ENCODE measurements around the gene UTP18.
A peak's percentile ranks its signal among the peaks of the same experiment; 100 is the strongest.
"Not testable (repeated sequence)": the region's sequence is repeated elsewhere in the genome, so short reads cannot be mapped to it uniquely, and the experiment has no call there.

The UTP18 gene
- total RNA-seq = 57.9 to 102 (median 77.8) reads per million in 4 experiments

DNA sequence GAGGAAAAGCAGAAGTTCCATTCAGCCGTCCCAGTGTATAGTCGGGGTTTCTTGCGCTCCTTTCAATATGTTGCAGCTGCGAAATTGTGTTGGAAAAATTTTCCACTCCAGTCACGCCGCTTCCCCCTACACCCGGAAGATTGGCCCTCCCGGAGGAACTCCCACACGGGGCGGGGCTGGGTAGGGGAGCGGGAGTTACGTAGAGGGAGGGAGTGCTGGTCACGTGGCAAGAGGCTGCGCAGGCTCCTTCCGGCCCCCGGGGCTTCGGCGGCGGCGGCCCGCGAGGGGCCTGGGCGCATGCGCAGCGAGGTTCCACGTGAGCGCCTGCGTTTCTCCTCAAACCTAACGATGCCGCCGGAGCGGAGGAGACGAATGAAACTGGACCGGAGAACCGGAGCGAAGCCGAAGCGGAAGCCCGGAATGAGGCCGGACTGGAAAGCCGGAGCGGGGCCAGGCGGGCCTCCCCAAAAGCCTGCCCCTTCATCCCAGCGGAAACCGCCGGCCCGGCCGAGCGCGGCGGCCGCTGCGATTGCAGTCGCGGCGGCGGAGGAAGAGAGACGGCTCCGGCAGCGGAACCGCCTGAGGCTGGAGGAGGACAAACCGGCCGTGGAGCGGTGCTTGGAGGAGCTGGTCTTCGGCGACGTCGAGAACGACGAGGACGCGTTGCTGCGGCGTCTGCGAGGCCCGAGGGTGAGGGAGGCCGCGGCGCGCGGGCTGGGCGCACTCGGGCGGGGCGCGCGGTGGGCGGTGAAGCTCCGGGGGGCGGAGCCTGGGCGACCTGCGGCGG, at the start of gene UTP18:
Gene UTP18, plus strand, starts transcription at position 310 of the 787 bp plus-strand sequence. Its CDS starts 39 bp downstream, at position 349.
- DNase-seq = peak; percentile 94

DNA sequence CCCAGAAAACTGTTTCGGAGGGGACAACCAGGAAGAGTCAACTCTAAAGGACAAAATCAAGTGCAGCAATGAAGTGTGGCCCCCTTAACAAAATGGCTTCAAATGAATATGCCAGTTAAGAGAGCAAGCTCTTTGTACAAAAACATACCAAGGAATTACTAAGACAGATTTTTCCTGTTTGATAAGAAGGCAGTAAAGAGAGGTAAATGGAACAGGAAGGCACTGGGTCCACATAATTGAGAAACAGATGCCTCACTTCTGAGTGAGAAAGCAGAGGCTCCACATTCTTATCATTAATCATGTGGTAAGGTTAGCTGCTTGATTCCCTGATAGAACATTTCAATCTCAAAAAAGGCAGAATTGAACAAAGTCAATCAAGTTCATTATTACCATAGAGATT, 45.4 kb upstream of the UTP18 start:
- DNase-seq = no peak

DNA sequence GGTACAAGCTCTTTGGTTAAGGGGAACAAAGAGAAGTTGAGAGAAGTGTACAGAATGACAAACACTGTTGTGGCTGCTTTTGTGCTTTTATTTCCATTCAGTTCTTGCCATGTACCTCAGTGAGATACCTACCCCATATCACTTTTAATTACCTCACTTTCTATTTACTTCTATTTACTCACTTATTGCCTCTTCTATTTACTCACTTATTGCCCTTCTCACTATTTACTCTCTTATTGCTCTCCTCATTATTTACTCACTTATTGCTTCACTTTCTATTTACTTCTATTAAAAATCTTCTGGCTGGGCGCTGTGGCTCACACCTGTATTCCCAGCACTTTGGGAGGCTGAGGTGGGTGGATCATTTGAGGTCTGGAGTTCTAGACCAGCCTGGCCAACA, 42.4 kb upstream of the UTP18 start:
- no peak for DNase-seq

DNA sequence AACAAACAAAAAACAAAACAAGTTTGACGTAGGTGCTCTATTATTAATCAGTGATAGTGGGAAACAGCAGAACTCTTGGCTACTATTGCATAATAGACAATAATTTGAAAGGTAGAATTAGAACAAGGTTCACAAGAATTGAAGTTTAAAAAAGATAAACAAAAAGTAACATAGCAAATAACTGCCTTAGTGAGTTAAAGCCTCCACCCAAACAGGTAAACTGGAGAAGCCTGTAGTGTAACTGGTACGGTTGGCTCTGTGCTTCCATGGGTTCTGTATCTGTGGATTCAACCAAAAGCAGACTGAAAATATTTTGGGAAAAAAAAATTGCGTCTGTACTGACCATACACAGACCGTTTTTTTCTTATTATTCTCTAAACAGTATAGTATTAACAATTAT, 39.0 kb upstream of the UTP18 start:
- DNase-seq = no peak

DNA sequence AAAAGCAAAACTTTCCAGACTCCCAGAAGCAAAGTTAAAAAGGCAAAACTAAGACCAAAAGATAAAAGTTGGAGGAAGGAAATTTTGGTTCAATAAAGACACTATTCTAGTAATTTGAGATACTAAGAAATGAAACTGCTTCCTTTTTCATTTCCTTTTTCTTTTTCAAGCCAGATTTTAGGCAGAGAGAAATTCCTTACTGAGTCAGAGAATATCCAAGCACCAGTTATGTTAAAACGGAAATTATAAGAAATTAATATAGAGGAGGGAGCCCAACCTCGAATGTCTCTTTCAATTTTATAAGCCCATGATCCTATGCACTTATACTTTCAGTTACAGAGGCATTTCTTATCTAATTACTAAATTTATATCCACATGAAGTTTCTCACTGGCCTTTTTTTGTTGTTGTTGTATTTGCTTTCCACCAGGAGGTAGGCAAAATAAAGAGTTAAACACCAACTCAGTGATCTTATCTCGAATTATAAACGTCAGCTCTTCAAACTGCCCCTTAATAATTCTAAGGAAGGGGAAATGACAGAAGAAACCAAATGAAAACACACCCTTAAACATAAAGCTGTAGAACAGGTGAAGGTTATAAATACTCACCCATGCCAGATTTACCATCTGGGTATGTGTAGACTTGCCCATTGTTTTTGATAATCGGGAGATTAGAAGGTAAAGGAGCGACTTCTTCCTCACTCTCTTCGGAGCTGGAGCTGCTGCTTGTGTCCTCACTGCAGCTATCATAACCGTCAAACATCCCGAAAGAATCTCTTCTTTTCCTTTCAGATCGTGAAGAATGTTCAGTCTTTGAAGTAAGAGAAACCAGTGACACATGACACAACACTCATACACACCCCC, 35.7 kb upstream of the UTP18 start:
- DNase-seq = no peak

DNA sequence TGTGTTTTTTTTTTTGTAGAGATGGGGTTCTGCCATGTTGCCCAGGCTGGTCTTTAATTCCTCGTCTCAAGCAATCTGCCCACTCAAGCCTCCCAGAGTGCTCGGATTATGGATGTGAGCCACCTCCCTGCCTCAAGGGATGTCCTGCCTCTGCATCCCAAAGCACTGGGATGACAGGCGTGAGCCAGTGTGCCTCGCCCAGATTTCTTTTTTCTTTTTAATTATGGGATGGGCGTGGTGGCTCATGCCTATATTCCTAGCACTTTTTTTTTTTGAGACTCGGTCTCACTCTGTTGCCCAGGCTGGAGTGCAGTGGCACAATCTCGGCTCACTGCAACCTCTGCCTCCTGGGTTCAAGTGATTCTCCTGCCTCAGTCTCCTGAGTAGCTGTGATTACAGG, 34.8 kb upstream of the UTP18 start:
- DNase-seq = not testable (repeated sequence)

DNA sequence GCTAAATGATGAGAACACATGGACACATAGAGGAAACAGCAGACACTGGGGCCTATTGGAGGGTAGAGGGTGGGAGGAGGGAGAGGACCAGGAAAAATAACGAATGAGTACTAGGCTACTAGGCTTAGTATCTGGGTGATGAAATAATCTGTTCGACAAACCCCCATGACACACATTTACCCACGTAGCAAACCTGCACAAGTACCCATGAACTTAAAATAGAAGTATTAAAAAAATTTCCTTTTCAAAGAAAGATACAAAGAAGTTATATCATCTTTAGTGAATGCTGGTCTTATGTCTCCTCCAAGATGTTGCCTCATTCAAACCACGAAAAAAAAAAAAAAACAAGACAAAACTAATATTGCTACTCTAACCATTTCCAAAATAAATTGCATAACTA, 32.2 kb upstream of the UTP18 start:
- DNase-seq = no peak

DNA sequence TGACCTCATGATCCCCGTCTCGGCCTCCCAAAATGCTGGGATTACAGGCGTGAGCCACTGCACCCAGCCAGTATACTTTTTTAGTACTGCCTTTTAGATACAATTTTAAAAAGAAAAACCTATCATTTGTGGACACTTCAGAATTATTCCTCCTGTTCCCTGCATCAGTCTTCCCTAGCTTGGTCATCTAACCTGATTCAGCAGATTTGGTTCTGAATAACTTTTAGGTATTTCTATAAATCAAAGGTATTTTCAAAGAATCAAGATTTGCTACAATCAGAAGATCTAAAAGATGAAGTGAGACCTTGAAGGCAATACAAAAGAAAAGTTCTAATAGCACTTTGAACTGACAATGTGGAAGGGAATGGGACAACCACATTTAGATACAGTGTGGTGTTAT, 30.5 kb upstream of the UTP18 start:
- DNase-seq = no peak

DNA sequence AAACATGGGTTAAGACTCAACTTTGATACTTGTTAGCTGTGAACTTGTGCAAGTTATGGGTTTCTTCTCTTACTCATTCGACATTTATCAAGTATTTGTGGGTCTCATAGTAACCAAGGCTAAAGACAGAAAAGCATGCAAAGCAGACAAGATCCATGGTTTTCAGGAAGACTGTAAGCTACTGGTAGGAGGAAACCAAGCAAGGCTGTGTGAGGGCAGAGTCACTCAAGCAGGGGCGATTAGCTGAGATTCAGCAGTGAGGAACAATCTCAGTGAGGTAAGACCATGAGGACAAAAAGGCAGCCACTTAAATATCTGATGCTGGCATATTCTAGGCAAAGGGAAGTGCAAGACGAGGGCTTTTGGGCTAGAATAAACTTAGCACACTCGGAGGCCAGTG, 30.0 kb upstream of the UTP18 start:
- DNase-seq = no peak

DNA sequence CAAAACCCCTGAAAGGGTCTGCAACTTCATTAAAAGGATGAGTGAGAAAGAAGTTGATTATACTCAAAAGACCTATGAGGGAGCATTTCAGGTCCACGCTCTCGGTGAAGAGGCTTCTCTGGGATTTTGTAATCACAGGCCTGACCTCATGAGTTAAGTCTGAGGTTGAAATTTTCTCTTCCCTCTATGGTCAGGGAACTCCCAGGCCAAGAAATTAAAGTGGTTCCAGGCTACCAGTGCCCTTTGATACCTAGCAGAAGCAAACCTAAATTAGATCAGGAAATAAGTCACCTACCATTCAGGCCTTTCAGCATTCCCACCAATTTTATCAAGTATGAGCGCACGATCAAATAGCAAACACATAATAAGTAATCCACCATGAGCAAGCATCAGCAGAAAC, 28.3 kb upstream of the UTP18 start:
- no peak for DNase-seq

DNA sequence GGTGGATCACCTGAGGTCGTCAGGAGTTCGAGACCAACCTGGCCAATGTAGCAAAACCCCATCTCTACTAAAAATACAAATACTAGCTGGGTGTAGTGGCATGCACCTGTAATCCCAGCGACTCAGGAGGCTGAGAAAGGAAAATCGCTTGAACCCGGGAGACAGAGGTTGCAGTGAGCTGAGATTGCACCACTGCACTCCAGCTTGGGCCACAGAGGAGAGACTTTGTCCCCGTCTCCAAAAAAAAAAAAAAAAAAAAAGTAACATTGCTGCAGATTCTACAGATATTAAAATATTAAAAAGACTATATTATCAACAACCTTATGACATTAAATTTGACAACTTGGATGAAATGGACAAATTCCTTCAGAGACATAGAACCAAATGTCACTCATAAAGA, 26.2 kb upstream of the UTP18 start:
- DNase-seq = no peak

DNA sequence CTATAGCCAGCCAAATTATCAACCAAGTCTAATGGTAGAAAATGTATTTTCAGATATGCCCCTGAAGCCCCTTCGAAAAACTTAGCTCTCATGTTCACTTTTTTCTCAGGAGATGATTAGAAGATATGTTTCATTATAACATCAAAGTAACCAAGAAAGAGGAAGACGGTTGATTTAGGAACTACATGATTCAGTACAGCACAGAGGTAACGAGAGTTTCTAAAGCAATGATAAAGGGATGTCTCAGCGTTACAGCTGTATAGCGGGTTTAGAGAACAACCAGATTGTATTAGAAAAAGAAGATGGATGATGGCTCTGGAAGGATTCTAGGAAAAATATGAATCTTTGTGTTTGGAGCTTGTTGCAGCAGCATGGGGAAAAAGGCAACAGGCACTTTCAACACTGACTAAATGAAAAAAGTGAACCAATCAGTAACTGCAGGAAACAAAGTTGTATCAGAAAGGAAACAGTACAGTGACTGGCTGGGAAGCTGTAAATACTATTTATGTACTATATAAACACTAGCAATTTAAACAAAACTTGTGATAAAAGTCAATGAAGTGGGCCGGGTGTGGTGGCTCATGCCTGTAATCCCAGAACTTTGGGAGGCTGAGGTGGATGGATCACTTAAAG, 22.0 kb upstream of the UTP18 start:
- DNase-seq = no peak

DNA sequence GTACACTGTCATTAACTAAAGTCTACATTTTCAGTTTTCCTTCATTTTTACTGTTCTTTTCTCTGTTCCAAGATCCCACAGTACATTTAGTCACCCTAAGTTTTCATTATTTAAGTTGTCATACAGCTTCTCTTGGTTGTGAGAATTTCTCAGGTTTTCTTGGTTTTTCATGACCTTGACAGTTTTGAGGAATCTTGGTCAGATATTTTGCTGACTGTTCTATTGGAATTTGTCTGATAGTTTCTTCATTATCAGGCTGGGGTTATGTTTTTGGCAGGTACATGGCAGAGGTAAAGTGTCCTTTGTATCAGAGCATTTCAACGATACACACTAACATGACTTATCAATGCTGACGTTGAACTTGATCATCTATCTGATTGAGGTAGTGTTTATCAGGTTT, 20.1 kb upstream of the UTP18 start:
- DNase-seq = no peak

DNA sequence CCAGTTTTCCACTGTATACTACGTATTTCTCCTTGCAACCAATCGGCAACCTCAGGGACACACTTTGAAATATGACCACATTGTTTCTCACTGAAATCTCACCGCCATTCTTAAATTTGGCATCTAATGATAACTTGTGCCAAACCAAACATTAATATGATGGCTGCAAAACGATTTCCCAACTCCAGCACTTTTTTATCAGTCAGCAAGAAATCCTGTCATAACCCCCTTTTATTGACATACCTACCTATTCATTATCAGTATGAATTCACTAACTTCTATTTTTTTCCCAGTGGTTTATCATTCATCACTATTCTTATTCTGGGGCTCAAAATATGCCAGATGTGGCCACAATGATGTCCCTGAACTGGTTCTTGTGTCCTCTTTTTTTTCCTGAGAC, 16.3 kb upstream of the UTP18 start:
- DNase-seq = no peak

DNA sequence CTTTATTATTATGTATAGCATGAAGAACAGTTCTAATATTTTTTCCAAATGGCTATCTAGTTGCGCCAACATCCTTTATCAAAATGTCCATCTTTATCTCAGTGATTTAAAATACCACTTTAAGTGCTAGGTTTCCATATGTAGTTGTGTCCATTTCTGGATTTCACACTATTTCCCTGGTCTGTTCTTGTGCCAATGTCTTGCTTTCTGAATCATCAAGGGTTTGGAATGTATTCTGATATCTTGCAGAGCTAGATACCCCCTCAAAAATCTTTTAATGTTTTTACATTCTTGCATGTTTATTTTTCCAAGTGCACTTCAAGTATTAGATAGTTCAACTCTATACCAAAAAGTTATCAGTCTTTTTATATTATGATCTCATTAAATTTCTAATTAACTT, 14.8 kb upstream of the UTP18 start:
- no peak for DNase-seq

DNA sequence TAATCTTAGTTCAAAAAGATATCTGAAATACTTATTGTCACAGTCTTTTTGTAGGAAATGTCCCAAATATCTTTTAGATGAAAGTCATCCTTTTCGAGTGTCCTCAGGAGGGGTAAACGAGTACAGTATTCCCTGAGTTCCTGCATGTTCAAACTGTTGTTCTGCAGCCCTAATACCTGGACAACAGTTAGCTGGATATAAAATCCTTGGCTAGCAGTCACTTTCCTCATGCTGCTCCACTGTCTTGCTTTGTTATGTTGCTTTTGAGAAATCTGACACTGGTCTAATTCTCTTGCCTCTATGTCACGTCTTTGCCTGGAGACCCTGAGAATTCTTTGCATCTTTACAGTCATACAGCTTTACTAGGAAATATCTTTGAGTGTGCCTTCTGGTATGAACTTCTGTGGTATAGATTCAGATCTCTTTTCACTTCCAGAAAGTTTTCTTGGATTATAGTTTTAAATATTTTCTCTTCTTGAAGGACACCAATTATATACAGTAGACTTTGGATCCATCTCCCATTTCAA, 10.0 kb upstream of the UTP18 start:
- DNase-seq = no peak

DNA sequence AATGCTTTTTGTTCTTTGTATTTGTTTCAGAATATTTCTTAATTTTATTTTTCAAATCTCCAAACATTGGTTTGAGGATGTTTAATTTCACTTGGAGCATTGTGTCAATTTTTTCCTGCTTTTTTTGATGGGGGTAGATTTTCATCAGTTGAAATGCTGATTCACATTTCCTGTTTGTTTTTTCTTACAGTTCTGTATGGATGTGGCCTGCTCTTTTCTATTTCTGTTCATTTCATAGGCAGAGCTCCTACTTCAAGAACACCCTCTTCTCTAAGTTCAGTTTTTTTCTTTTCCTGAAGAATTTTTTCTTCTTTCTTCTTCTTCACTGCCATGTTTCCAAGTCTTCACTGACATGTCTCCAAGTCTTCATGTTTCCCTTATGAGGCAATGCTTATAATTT, 9.3 kb upstream of the UTP18 start:
- no peak for DNase-seq

DNA sequence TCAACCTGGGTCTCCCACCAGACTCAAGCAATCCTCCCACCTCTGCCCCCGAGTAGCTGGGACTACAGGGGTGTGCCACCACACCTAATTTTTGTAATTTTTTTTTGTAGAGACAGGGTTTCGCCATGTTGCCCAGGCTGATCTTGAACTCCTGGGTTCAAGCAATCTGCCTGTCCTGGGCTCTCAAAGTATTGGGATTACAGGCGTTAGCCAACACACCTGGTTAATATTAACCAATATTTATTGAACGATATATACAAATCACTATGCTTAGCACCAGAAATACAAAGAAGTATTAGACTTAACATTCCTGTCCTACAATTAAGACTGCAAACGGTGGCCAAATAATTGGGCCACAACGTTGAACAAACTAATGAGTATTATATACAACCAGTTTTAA, 4.7 kb upstream of the UTP18 start:
- no peak for DNase-seq

DNA sequence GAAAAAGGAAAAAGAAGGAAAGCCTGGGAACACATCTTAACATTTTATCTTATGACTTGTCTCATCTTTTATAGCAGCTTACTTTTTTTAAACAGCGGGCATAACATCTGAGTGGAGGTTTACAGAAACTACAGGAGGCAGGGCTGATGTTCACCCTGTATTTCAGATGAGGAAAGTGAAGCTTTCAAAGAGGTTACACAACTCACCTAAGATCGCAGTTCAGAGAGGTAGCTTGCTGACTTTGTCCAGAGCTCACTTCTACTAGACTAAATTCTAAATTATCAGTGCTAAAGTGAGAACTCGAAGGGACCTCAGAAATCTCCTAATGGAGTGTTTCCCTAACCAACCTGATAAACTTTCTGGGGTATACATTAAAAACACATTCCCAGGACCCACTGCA, 4.2 kb upstream of the UTP18 start:
- DNase-seq = no peak

DNA sequence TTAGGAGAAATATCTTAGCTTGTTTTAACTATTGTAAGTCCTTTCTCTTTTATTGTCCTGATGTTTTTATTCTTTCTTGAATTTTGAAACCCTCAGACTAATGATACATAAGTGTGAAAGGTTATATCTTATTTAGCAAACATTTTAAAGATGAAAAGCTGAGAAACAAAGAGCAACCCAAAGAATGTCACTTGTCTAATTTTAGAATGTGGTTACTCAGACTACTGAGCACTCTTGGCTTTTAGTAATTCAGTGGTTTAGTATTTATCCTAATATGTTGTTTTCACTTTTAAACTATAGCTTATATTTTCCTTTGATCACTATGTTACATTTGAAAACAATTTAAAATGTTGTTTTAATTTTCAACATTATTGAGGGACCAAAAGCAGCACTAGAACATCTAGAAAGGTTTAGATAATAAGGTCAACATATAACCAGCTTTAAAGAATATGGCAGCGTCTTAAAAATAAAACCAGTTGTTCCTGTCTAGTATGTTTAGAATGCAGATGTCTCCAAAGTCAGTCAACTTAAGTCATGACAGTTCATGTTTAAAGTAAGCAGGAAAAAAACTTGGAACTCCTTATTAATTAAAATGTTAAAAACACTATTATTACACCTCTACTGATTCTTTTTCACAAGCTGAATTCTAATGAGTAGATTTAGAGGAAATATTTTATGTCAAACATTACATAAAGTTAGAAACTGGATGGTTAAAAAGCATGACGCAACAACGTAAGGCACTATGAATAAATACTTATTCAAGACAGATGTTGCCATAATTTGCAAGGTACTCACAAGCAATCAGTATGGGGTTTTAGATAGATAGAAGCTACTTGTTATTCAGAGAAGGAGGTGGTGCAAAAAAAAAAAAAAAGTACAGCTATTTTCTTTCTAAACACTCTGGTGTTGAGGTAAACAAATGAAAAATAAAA, 2.9 kb upstream of the UTP18 start:
- no peak for DNase-seq

DNA sequence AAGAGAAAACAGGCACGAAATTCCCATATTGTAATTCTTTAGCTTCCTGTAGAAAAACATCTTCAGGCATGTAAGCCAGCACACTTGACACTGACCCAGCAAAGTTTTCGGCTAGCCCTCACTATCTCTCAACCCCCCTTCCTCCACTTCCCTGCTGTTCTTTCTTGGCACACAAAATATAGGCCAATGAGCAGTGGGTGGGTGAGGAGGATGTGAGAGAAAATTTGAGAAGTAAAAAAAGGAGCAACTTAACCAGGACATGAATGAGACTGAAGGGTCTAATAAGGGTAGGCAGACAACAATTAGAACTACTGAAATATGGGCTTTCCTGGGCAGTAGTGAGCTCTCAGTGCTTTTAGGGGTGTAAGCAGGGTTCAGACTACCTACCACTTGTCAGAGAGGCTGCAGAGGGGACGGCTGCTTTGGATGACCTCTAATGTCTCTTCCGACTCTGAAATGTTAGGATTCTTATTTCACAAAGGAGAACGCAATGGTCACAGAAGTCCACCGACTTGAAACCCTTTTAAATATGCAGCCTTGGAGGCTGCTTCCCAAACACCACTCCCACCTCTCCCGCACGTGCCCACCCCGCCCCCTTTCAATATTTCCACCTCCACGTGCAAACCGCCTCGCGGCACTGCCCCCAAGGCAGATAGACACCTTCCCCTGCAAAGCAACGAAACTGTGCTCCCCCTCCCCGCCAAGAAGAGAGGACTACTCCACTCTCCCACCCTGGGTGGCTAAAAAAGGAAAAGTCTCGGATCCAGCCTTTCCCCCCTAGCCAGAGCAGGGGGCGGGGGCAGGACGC, 1.4 kb upstream of the UTP18 start:
- DNase-seq = no peak
